Neural progenitor cell (in vitro differentiated cells): ENCODE measurements around the gene HMGXB4.

Experiments used
- CTCF ChIP-seq: fragments of 200-600 bp; sonication (generic); IDR thresholded peaks from 2 replicates; pipeline ENCODE4 v1.5.1; 2017; ENCODE audit warnings: antibody characterized with exemption, mild to moderate bottlenecking
- EZH2 ChIP-seq: fragments of 200-600 bp; sonication (generic); IDR thresholded peaks from 2 replicates; pipeline ENCODE4 v1.6.1; 2017; ENCODE audit warnings: antibody characterized with exemption, mild to moderate bottlenecking, moderate library complexity

DNA sequence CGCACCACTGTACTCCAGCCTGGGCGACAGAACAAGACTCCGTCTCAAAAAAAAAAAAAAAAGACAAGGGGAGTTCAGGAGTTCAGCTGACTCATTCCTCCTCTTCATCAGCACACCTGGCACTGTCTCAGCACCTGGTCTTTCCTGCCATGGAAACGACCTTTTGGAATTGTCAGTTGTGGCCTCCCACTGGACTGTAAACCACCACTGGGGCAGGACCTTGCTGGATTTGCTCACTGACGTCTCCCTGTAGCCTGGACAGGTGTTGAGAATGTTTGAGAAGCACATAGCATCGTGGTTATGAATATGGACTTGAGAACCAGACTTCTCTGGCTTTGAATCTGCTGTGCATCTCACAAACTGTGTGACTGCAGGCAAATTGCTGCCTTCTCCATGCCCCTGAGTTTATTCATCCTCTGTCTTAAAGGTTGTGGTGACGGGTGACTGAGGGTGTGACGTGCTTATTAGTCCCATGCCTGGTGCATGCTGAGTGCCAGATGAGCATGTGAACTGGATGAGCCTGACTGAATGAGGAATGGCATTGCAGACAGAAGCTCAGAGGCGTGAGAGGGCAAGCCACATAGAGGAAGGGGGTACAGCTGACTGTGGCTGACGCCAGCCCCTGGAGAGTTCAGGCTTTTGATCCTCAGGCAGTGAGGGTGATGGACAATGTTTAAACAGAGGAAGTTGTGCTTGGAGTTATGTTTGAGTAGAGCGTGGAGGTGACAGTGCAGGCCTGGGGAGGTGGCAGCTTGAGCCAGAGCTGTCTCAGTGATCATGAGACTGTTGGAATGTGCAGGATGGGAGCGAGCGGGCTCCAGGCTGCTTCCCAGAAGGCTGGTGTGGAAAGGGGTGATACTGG, 55.1 kb downstream of the HMGXB4 start:
- no peak for TF ChIP-seq EZH2
- TF ChIP-seq CTCF = no peak
